Testis (tissue), 3 donors: ENCODE data around the gene KIF1C. TPM values are rescaled to one million over a fixed set of nuclear protein-coding genes. Genes with fewer than 3 reads are reported as not detected.

ENCODE experiments used
- DNase-seq: peaks from one replicate; pipeline ENCODE4 v3.0.0-alpha.2; 2019
- H3K27ac ChIP-seq, 2 donors: fragments of 200-600 bp; sonication (generic); one replicate each; pipeline ENCODE4 v1.5.1; 2019
- H3K27me3 ChIP-seq: fragments of 200-600 bp; sonication (generic); one replicate; pipeline ENCODE4 v1.5.1; 2019
- H3K36me3 ChIP-seq: fragments of 200-600 bp; sonication (generic); one replicate; pipeline ENCODE4 v1.5.1; 2017; ENCODE audit warnings: low read depth; ENCODE audit errors: missing control alignments
- H3K4me1 ChIP-seq: fragments of 200-600 bp; sonication (generic); one replicate; pipeline ENCODE4 v1.5.1; 2019
- H3K4me3 ChIP-seq, 2 donors: fragments of 200-600 bp; sonication (generic); one replicate each; pipeline ENCODE4 v1.5.1; 2017 to 2019
- H3K9me3 ChIP-seq: fragments of 200-600 bp; sonication (generic); one replicate; pipeline ENCODE4 v1.5.1; 2017
- CTCF ChIP-seq, 3 experiments: fragments of 450-650 bp in 2 of 3; fragments of 200-600 bp in 1 of 3; sonication (generic) in 1 of 3; IDR thresholded peaks; one replicate each; pipeline ENCODE4 v1.5.1; 2016 to 2019; ENCODE audit warnings: antibody characterized with exemption in 3 of 3, mild to moderate bottlenecking in 2 of 3, moderate library complexity in 1 of 3
- POLR2A ChIP-seq: fragments of 450-650 bp; IDR thresholded peaks from one replicate; pipeline ENCODE4 v1.6.1; 2017; ENCODE audit warnings: antibody characterized with exemption, mild to moderate bottlenecking, moderate library complexity
- WGBS, 2 donors: methylation state at CpG; one replicate each; pipeline ENCODE4 v1.1.5; 2018; 5-methylcytosine and 5-hydroxymethylcytosine counted together
- intact Hi-C: fragments of 100-400 bp; cut with DNase I; formaldehyde crosslinking; loops from one replicate; pipeline ENCODE4 v1.15.1; 2023; ENCODE audit warnings: low total_unique reads
- polyA plus RNA-seq: library from polyadenylated mRNA; stranded (reverse); fragments of 350-450 nt; fragmentation: Illumina TruSeq; extraction: RNeasy Lipid Tissue Mini Kit (QIAGEN cat#74804); gene quantifications from one replicate; pipeline ENCODE4 v1.2.3, GENCODE V29; 2014; ENCODE audit warnings: low read depth, low replicate concordance; ENCODE audit not compliant: insufficient read depth
- total RNA-seq, 2 donors: library from RNA; depleted of rRNA; stranded (reverse); fragments of >200 nt; gene quantifications; one replicate each; pipeline ENCODE4 v1.2.3, GENCODE V29; 2016

The KIF1C gene
- total and polyA plus RNA-seq, 3 donors from 2014 or later: 51.1 to 79.9 (median 54.1) TPM

- Histone ChIP-seq H3K4me1 (peaks cover 10% of the 10 kb centered on the region), H3K27me3 (no peaks in the 10 kb centered on the region), H3K9me3 (no peaks in the 10 kb centered on the region), H3K36me3 (no peaks in the 10 kb centered on the region), H3K27ac (no peak overlapping the region), H3K4me3 (no peak overlapping the region)
- 90 to 92% methylated on average over 11 to 12 of the region's 12 CpGs for whole genome bisulfite sequencing, 2 donors
- no peak for DNase-seq
- intact Hi-C loops: no loop called here
- TF ChIP-seq CTCF (IDR thresholded peaks at IDR 0.05) (no peak), POLR2A (no peak)
These were observed 25.4 kb upstream of the KIF1C start for GRCh38 chr17:4972322-4972721.

GRCh38 chr17:4972752-4973151 lies 25.0 kb upstream of the KIF1C start:
- WGBS, 2 donors: 80% methylated on average over 12 of the region's 12 CpGs
- intact Hi-C loops: no loop called here
- no peak overlapping the region for H3K4me3 ChIP-seq
- no peak for DNase-seq
- no peaks in the 10 kb centered on the region for H3K9me3 ChIP-seq
- H3K27ac ChIP-seq: no peak overlapping the region
- TF ChIP-seq CTCF (IDR thresholded peaks at IDR 0.05): no peak
- TF ChIP-seq POLR2A: no peak
- H3K4me1 ChIP-seq: peaks cover 10% of the 10 kb centered on the region
- H3K36me3 ChIP-seq: no peaks in the 10 kb centered on the region
- no peaks in the 10 kb centered on the region for H3K27me3 ChIP-seq

- Histone ChIP-seq H3K4me1 (peaks cover 4% of the 10 kb centered on the region), H3K9me3 (no peaks in the 10 kb centered on the region), H3K27ac (no peak overlapping the region), H3K36me3 (no peaks in the 10 kb centered on the region), H3K27me3 (no peaks in the 10 kb centered on the region), H3K4me3 (no peak overlapping the region)
- 88% methylated on average over 10 of the region's 10 CpGs for WGBS, 2 donors
- intact Hi-C loops: no loop called here
- no peak for TF ChIP-seq POLR2A
- no peak for TF ChIP-seq CTCF (IDR thresholded peaks at IDR 0.05)
- DNase-seq: no peak
These were observed 24.3 kb upstream of the KIF1C start for GRCh38 chr17:4973256-4974114.

- H3K4me1 ChIP-seq: no peaks in the 10 kb centered on the region
- no peaks in the 10 kb centered on the region for H3K27me3 ChIP-seq
- no peak overlapping the region for H3K4me3 ChIP-seq
- WGBS, 2 donors: 80 to 86% methylated on average over 4 to 9 of the region's 9 CpGs
- H3K9me3 ChIP-seq: no peaks in the 10 kb centered on the region
- H3K36me3 ChIP-seq: no peaks in the 10 kb centered on the region
- intact Hi-C loops: no loop called here
- no peak for DNase-seq
- H3K27ac ChIP-seq: no peak overlapping the region
- no peak for TF ChIP-seq POLR2A
- no peak for TF ChIP-seq CTCF (IDR thresholded peaks at IDR 0.05)
These were observed 23.6 kb upstream of the KIF1C start for GRCh38 chr17:4974115-4974670.
